NCI-H2227 treated with DMSO at 0.1 percent for 48 hours (cell line): ENCODE measurements around the gene PROS1.

ENCODE experiments used
- DNase-seq: peaks from one replicate; lab custom pipeline; 2025; lab: John Stamatoyannopoulos, UW

PROS1 gene

GRCh38 chr3:93973131-93974126, at the start of gene PROS1:
Gene PROS1, minus strand, starts transcription at chr3:93973896. Its CDS starts 147 bp downstream, at chr3:93973749.
- peak; percentile 64 for DNase-seq

DNA sequence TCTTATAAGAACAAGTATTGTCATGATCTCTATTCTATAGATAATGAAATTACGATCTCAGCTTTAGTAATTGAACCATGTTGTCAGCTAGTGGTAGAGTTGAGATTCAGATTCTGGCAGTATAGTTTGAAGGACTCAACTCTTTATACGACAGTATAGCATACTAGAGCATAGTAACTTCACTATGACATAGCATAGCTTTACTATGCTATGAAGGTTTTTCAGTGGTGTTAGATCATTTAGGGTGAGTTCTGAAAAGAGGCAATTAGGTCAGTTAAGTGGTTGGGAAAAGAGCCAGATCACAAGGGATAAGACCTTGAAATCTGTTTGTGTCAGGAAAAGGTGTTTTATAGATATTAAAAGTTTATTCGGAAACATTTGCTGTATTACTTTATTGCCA, 46.6 kb upstream of the PROS1 start:
- DNase-seq = no peak

GRCh38 chr3:94019659-94020058, 46.0 kb upstream of the PROS1 start:
- DNase-seq = no peak

DNA sequence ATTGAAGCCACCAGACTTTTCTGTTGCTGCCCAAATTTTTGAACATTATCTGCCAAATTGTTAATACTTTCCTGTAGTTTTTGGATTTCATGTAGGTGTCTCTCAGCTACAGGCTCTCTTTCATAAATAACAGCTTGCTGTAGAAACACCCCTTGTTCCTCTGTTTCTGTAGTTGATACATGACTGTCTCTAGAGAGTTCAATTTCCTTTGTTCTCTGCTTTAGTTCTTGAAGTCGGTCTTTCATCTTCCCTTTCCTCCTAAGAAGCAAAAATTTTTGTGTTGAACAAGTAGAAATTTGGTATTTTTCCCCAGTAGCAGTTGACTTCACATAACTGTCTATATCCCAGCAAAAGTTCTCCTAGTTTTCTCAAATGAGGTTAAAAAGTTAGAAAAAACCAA, 41.3 kb upstream of the PROS1 start:
- no peak for DNase-seq

GRCh38 chr3:94012185-94012584, 38.5 kb upstream of the PROS1 start:
- DNase-seq = no peak

- no peak for DNase-seq
These were observed 37.6 kb upstream of the PROS1 start for GRCh38 chr3:94011233-94011711.

DNA sequence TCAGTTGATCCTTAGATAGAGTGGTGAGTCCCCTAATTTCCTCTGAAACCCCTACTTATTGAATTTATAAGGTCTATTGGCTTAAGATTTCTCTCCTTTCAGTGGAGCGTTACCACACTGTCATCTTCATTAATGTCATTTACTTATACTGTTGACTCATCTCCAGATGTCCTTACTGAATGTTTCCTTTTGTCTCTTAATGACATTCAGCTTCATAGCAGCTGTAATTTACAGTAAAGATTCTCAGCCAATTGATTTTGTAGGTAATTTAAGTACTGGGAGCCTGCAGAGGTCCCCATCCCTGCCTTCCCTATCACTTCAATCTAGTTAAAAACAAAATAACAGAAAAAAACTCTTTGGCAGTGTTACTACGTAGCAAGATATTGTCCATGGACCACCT, 35.9 kb upstream of the PROS1 start:
- DNase-seq = no peak

DNA sequence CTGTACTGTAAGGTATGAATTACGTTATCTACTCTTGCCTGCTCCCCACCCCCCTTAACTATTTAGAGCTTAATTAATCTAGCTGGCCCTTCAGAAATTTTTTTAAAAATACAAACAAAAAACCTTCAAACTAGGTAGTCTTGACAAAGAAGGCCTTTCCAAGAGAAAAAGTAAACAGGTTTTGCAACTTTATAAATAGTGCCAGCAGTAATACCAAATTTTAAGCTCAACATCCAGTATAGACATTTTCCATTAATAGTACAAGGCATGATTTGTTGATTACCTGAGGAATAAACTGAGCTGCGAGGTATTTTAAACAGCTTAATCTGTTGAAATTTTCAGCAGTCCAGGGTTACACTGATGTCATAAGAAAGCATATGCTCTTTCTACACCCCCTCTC, 34.6 kb upstream of the PROS1 start:
- no peak for DNase-seq

GRCh38 chr3:94004301-94004910, 30.7 kb upstream of the PROS1 start:
- peak; percentile 18 for DNase-seq

GRCh38 chr3:94001827-94002495, 28.3 kb upstream of the PROS1 start:
- DNase-seq = no peak

DNA sequence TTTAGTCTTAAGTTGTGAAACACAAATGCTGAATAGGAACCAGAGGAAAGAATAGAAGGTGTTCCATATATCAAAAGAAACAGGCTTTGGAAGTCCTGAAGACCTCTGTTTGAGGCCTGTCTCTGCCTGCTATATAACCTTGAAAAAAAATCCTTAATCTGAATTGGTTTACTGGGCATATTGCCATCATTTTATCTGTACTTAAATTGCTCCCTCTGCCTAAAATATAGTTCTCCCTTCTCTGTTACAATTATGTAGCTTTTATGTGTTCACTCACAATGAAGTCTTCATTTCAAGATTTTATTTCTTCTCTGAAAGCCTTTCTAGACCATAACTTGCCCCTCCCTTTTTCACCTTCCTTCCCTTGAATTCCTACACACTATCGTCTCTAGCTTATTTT, 27.5 kb upstream of the PROS1 start:
- DNase-seq = no peak

DNA sequence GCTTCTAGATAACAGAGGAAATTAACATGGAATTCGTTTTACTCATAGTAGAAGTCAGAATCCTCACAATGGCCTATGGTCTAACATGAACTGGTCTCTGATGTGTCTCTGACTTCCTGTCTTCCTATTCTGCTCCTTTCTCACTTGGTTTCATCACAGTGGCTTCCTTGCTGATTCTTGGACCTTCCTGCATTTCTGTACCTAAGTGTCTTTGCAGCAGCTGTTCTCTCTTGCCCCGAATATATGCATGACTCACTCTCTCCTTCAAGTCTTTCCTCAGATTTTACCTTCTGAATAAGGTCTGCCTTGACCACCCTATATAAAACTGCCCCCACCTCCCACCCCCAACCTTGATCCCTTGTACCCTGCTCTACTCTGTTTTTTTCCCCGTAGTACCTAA, 20.4 kb upstream of the PROS1 start:
- DNase-seq = no peak

GRCh38 chr3:93992207-93992606, 18.5 kb upstream of the PROS1 start:
- DNase-seq = no peak

DNA sequence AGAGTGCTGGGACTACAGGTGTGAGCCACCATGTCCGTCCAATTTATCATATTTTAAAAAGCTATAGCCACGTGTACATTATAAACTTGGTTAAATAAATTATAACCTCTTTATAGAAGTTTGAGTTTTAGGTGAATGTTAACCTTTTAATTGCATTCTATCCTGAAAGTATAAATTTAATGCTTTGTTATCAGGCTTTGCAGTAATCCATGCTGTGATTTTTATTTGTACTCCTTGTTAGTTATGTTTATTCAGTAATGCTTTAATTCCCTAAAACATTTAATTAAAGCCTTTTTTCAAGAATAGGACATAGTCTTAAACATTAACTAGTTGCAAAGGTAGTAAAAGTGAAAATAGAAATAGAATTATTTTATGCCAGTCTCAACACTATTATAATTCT, 17.9 kb upstream of the PROS1 start:
- DNase-seq = no peak

GRCh38 chr3:93989241-93989640, 15.5 kb upstream of the PROS1 start:
- DNase-seq = no peak

DNA sequence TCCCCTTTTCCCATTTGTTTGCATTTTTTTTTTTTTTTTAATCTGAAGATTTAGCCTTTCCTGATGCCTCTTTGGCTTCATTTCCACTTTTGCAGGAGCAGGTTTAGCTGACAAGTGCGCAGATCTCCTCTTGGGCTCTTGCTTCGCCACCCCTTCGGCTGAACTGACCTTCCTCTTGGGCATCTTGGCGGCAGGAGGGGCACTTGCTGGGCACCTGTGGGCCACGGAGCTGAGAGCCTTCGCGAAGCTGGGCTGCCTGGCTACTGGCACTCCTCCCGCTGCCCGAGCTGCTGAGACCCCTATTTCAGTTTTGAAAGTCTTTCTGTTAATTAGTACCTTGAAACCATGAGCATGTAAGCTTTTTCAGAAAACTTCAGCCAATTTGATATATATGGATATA, 15.1 kb upstream of the PROS1 start:
- no peak for DNase-seq

- DNase-seq = no peak
These were observed 14.6 kb upstream of the PROS1 start for GRCh38 chr3:93988283-93988682.

DNA sequence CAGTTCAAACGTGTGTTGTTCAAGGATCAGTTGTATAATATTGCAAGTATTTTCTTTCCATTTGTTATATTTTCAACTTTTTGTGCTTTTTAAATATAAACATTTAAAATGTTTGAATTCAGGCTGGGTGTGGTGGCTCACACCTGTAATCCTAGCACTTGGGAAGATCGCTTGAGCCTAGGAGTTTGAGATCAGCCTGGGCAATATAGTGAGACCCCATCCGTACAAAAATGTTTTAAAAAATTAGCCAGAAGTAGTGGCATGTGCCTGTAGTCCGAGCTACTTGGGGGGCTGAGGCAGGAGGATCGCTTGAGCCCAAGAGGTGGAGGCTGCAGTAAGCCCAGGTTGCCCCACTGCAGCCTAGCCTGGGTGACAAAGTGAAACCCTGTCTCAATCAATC, 10.9 kb upstream of the PROS1 start:
- no peak for DNase-seq

- DNase-seq = no peak
These were observed 9.7 kb upstream of the PROS1 start for GRCh38 chr3:93983408-93983807.

GRCh38 chr3:93981649-93982048, 8.0 kb upstream of the PROS1 start:
- no peak for DNase-seq

DNA sequence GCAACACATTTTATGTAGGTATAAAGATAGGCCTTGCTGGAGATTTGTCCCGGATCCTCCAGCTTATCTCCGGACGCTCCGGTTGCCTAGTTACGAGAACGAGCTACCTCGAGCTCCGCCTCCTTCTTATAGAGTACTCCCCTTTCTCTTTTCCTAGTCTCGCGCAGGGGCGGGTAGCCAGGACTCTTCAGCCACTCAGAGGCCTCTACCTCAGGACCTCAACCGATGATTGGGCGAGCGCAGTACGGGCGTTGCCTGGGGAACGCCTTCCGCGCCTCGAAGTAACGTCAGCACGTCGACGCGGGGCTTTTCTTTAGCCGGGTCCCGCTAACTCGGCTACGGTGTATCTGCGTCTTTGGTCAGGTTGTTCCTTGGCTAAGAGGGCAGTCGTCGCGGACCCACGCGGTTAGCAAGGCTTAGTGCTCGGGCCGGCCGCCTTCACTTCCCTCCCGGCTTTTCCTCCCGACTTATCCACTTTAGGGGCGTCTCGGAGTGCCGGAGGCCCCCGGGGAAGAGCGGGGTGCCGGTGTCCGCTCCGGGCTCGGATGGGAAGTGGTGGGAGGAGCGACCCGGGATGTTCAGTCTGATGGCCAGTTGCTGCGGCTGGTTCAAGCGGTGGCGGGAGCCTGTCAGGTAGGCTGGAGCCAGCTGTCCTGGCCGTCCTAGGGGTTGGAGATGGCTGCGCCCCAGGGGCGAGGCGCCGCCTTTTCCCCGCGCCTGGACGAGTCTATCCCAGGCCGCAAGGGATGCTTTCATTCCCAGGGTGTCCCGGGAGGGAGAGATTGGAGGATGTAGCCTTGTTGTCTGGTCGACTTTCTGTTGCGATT, 6.4 kb upstream of the PROS1 start, which contains the start of gene ARL13B:
Gene ARL13B, plus strand, starts transcription at position 306 of the 827 bp plus-strand sequence. Its CDS starts 269 bp downstream, at position 575.
- DNase-seq = peak; percentile 92

- DNase-seq = no peak
These were observed 3.7 kb downstream of the PROS1 start for GRCh38 chr3:93969997-93970396.
